Ishikawa (cell line): ENCODE data around the gene FSTL4.

Experiments used
- CEBPB ChIP-seq: IDR thresholded peaks from 2 replicates; pipeline ENCODE4 v1.6.1; 2012
- CREB1 ChIP-seq: IDR thresholded peaks from 2 replicates; pipeline ENCODE4 v1.6.1; 2012; ENCODE audit warnings: low read depth
- EP300 ChIP-seq: IDR thresholded peaks from 2 replicates; pipeline ENCODE4 v1.6.1; 2012; ENCODE audit warnings: borderline replicate concordance
- FOXM1 ChIP-seq: IDR thresholded peaks from 2 replicates; pipeline ENCODE4 v1.6.1; 2012; ENCODE audit warnings: low read depth, borderline replicate concordance
- MAX ChIP-seq: IDR thresholded peaks from 2 replicates; pipeline ENCODE4 v1.6.1; 2012
- NFIC ChIP-seq: IDR thresholded peaks from 2 replicates; pipeline ENCODE4 v1.6.1; 2012
- RAD21 ChIP-seq: IDR thresholded peaks from 2 replicates; pipeline ENCODE4 v1.6.1; 2012; ENCODE audit warnings: low read depth
- REST ChIP-seq: IDR thresholded peaks from 2 replicates; pipeline ENCODE4 v1.6.1; 2012; ENCODE audit warnings: low read depth, mild to moderate bottlenecking
- TAF1 ChIP-seq: IDR thresholded peaks from 2 replicates; pipeline ENCODE4 v1.6.1; 2012; ENCODE audit warnings: low read depth, mild to moderate bottlenecking
- TEAD4 ChIP-seq: IDR thresholded peaks from 2 replicates; pipeline ENCODE4 v1.6.1; 2012
- USF1 ChIP-seq: IDR thresholded peaks from 2 replicates; pipeline ENCODE4 v1.6.1; 2012
- YY1 ChIP-seq: IDR thresholded peaks from 2 replicates; pipeline ENCODE4 v1.6.1; 2012; ENCODE audit warnings: low read depth
- ZBTB7A ChIP-seq: IDR thresholded peaks from 2 replicates; pipeline ENCODE4 v1.6.1; 2012; ENCODE audit warnings: low read depth

GRCh38 chr5:133323494-133324457, 288.6 kb downstream of the FSTL4 start:
- TF ChIP-seq TAF1 (no peak), RAD21 (no peak), EP300 (no peak), YY1 (no peak), MAX (no peak), FOXM1 (no peak), ZBTB7A (no peak), REST (no peak), TEAD4 (no peak), NFIC (no peak), CEBPB (no peak), CREB1 (no peak), USF1 (no peak)
